ENCODE results near the gene GNAL. TPM values are rescaled to one million over a fixed set of nuclear protein-coding genes. Genes with fewer than 3 reads are reported as not detected.

Gene GNAL
- total and polyA plus RNA-seq, 2 of the 4 experiments (the other 2 are of a cell fraction) = 0.15 to 0.36 TPM

DNA sequence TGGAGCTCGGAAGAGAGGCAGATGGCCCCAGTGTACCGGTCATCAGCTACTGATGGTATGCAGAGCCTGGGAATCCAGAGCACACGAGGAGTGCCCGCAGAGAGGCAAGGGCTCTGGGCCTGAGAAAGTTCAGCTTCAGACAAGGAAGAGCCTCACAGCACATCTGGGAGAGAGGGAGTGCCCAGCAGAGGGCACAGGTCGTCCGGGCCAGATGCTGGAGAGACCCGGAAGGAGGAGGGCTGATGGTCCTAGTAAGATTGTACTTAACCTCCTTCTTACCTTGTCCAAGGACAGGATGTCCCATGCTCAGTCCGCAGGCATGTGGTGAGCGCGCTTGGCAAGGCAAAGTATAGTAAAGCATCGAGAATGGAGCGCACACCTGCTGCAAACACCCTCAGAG, 137.8 kb downstream of the GNAL start:
- Histone ChIP-seq H3K56ac (ENCODE audit: extremely low read depth, insufficient read depth, low read length) (no peak overlapping the region), H3K4me2 (ENCODE audit: low read depth, low read length) (no peak overlapping the region), H3K4me3 (ENCODE audit: insufficient read depth, low read depth, low read length) (no peak overlapping the region), H2BK120ac (ENCODE audit: low read depth, low read length) (no peak overlapping the region), H3K23ac (ENCODE audit: low read depth, low read length) (no peak overlapping the region), H4K20me1 (ENCODE audit: insufficient read depth, low read length) (no peaks in the 10 kb centered on the region), H3K27me3 (ENCODE audit: control insufficient read depth, insufficient read depth, low read length) (no peaks in the 10 kb centered on the region), H2BK5ac (ENCODE audit: low read depth, low read length, poor library complexity, severe bottlenecking) (no peak overlapping the region), H2AK9ac (replicated peaks; ENCODE audit: low read depth, low read length, poor library complexity) (no peak overlapping the region), H3K36me3 (ENCODE audit: control insufficient read depth, insufficient read depth, low read length) (no peaks in the 10 kb centered on the region), H4K91ac (ENCODE audit: insufficient read depth, low read depth, low read length) (no peak overlapping the region), H3K9me3 (ENCODE audit: control insufficient read depth, insufficient read depth, low read length) (no peaks in the 10 kb centered on the region), H3K14ac (replicated peaks; ENCODE audit: low read depth, low read length) (no peak overlapping the region), H2BK15ac (ENCODE audit: low read depth, low read length) (no peak overlapping the region), H3K4ac (ENCODE audit: low read depth, low read length) (no peak overlapping the region), H2AFZ (replicated peaks; ENCODE audit: low read length, poor library complexity) (no peak overlapping the region), H2BK20ac (ENCODE audit: low read depth, low read length) (no peak overlapping the region), H3K79me1 (ENCODE audit: low read depth in 1 of 2, low read length in 2 of 2) (no peaks in the 10 kb centered on the region), H3K27ac (ENCODE audit: insufficient read depth, low read length) (no peak overlapping the region), H3K4me1 (ENCODE audit: control insufficient read depth, insufficient read depth, low read length) (no peaks in the 10 kb centered on the region), H4K8ac (ENCODE audit: low read depth in 2 of 2, low read length in 2 of 2) (no peak overlapping the region), H2AK5ac (ENCODE audit: low read depth, low read length) (no peak overlapping the region), H4K5ac (ENCODE audit: low read depth, low read length) (no peak overlapping the region), H3K18ac (ENCODE audit: low read depth, low read length) (no peak overlapping the region), H3K9ac (ENCODE audit: low read depth, low read length) (no peak overlapping the region), H3K9me1 (ENCODE audit: insufficient read depth, low read length) (no peaks in the 10 kb centered on the region)
- no CpG with 5 or more reads among the region's 12 CpGs for WGBS, 2 experiments (ENCODE audit: extremely low coverage in 2 of 2, insufficient read length in 1 of 2)
- no TSS peak for BruUV-seq (replicated peaks)
- dilution Hi-C loops (cut with HindIII; ENCODE audit: low sequenced_read_pairs, unreplicated experiment) = no loop called here
- ATAC-seq (ENCODE audit: low read depth) = no peak
- TF ChIP-seq CEBPB (IDR thresholded peaks at IDR 0.05; ENCODE audit: low read depth, low read length) (no peak), FOS (IDR thresholded peaks at IDR 0.05; ENCODE audit: low read depth, low read length) (no peak), RCOR1 (IDR thresholded peaks at IDR 0.05; ENCODE audit: insufficient replicate concordance, low read length) (no peak), POLR2A (IDR thresholded peaks at IDR 0.05; ENCODE audit: low read depth, low read length) (no peak), SMC3 (IDR thresholded peaks at IDR 0.05; ENCODE audit: low read depth, low read length) (no peak), RAD21 (IDR thresholded peaks at IDR 0.05; ENCODE audit: low read length) (no peak), MXI1 (IDR thresholded peaks at IDR 0.05; ENCODE audit: borderline replicate concordance, low read depth, low read length) (no peak), NFE2L2 (IDR thresholded peaks at IDR 0.05; ENCODE audit: low read depth, low read length) (no peak), MAFK (IDR thresholded peaks at IDR 0.05; ENCODE audit: low read depth, low read length) (no peak), BHLHE40 (IDR thresholded peaks at IDR 0.05; ENCODE audit: low read depth, low read length) (no peak), CHD1 (IDR thresholded peaks at IDR 0.05; ENCODE audit: low read depth, low read length) (no peak), RFX5 (IDR thresholded peaks at IDR 0.05; ENCODE audit: low read depth, low read length) (no peak)
- TF ChIP-seq, protein P1, sequence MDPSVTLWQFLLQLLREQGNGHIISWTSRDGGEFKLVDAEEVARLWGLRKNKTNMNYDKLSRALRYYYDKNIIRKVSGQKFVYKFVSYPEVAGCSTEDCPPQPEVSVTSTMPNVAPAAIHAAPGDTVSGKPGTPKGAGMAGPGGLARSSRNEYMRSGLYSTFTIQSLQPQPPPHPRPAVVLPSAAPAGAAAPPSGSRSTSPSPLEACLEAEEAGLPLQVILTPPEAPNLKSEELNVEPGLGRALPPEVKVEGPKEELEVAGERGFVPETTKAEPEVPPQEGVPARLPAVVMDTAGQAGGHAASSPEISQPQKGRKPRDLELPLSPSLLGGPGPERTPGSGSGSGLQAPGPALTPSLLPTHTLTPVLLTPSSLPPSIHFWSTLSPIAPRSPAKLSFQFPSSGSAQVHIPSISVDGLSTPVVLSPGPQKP (IDR thresholded peaks at IDR 0.05; ENCODE audit: borderline replicate concordance, low read depth, low read length) = no peak
- TF ChIP-seq, protein P2, sequence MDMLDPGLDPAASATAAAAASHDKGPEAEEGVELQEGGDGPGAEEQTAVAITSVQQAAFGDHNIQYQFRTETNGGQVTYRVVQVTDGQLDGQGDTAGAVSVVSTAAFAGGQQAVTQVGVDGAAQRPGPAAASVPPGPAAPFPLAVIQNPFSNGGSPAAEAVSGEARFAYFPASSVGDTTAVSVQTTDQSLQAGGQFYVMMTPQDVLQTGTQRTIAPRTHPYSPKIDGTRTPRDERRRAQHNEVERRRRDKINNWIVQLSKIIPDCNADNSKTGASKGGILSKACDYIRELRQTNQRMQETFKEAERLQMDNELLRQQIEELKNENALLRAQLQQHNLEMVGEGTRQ (IDR thresholded peaks at IDR 0.05; ENCODE audit: low read depth, low read length) = no peak
- TF ChIP-seq, protein P3, sequence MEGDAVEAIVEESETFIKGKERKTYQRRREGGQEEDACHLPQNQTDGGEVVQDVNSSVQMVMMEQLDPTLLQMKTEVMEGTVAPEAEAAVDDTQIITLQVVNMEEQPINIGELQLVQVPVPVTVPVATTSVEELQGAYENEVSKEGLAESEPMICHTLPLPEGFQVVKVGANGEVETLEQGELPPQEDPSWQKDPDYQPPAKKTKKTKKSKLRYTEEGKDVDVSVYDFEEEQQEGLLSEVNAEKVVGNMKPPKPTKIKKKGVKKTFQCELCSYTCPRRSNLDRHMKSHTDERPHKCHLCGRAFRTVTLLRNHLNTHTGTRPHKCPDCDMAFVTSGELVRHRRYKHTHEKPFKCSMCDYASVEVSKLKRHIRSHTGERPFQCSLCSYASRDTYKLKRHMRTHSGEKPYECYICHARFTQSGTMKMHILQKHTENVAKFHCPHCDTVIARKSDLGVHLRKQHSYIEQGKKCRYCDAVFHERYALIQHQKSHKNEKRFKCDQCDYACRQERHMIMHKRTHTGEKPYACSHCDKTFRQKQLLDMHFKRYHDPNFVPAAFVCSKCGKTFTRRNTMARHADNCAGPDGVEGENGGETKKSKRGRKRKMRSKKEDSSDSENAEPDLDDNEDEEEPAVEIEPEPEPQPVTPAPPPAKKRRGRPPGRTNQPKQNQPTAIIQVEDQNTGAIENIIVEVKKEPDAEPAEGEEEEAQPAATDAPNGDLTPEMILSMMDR (conservative IDR thresholded peaks at IDR 0.05; ENCODE audit: low read depth, low read length) = no peak
- ChIA-PET POLR2A (ENCODE audit: unreplicated experiment) (no interaction called here), CTCF (no interaction called here)
- no peak for DNase-seq
- intact Hi-C loops (cut with micrococcal nuclease) = no loop called here
- in situ Hi-C loops (cut with MboI; ENCODE audit: low sequenced_read_pairs) = no loop called here
